ENCODE measurements around the gene KRR1. TPM values are rescaled to one million over a fixed set of nuclear protein-coding genes. Genes with fewer than 3 reads are reported as not detected.

Gene KRR1
- total and polyA plus RNA-seq, 2 of the 13 experiments (the other 11 are each of a cell fraction or from before 2014, with no cell fraction given), result 19.3 to 103 TPM

GRCh38 chr12:75511116-75512048 is at the start of gene KRR1 (continued):
- TF ChIP-seq ZNF512 (CRISPR knock-in tag; IDR thresholded peaks at IDR 0.05), result no peak
- peak; percentile 83 for TF ChIP-seq CCAR2 (optimal IDR thresholded peaks at IDR 0.05; ENCODE audit: low read depth, low read length)
- no peak for TF ChIP-seq BATF2 (CRISPR knock-in tag; IDR thresholded peaks at IDR 0.05)
- peak; percentile 63; the same call in 1 of the 2 replicates for TF ChIP-seq MYC (CRISPR knock-in tag; IDR thresholded peaks at IDR 0.05; ENCODE audit: borderline replicate concordance)
- no peak for TF ChIP-seq TAF15 (IDR thresholded peaks at IDR 0.05; ENCODE audit: low read depth, low read length, poor library complexity, severe bottlenecking)
- no peak for TF ChIP-seq RFX3 (CRISPR knock-in tag; IDR thresholded peaks at IDR 0.05)
- 0 out of 2 replicates have a peak, but pooled peaks have one; percentile 0 for TF ChIP-seq CEBPB (IDR thresholded peaks at IDR 0.05; ENCODE audit: borderline replicate concordance, low read depth, low read length)
- TF ChIP-seq YY1 (IDR thresholded peaks at IDR 0.05; ENCODE audit: insufficient read depth, insufficient replicate concordance, low read depth, low read length), result peak; percentile 95
- TF ChIP-seq THAP9 (CRISPR knock-in tag; IDR thresholded peaks at IDR 0.05; ENCODE audit: borderline replicate concordance), result peak; percentile 91; the same call in 1 of the 2 replicates
- 0 out of 2 replicates have a peak, but pooled peaks have one; percentile 22 for TF ChIP-seq GFI1 (CRISPR knock-in tag; IDR thresholded peaks at IDR 0.05; ENCODE audit: borderline replicate concordance)
- TF ChIP-seq CHD4 (IDR thresholded peaks at IDR 0.05; ENCODE audit: borderline replicate concordance, low read length), result no peak
- TF ChIP-seq NKX3-1 (CRISPR knock-in tag; IDR thresholded peaks at IDR 0.05), result peak; percentile 70; the same call in 1 of the 2 replicates
- TF ChIP-seq PRDM4 (CRISPR knock-in tag; IDR thresholded peaks at IDR 0.05; ENCODE audit: borderline replicate concordance), result no peak
- TF ChIP-seq MXD1 (CRISPR knock-in tag; IDR thresholded peaks at IDR 0.05), result peak; percentile 72
- no peak for TF ChIP-seq CEBPZ (IDR thresholded peaks at IDR 0.05; ENCODE audit: low read length)
